Activated naive CD8-positive, alpha-beta T cell (primary cell): ENCODE data around the gene CSNK1G2.
"Not testable (repeated sequence)": the region's sequence is repeated elsewhere in the genome, so short reads cannot be mapped to it uniquely, and the experiment has no call there.

Experiments
- H3K27ac Mint-ChIP-seq: one replicate; pipeline ENCODE4 v1.8.0; 2021; ENCODE audit warnings: mixed read lengths
- H3K27me3 Mint-ChIP-seq: one replicate; pipeline ENCODE4 v1.8.0; 2021; ENCODE audit warnings: mixed read lengths
- H3K36me3 Mint-ChIP-seq: one replicate; pipeline ENCODE4 v1.8.0; 2021; ENCODE audit warnings: mixed read lengths
- H3K4me1 Mint-ChIP-seq: one replicate; pipeline ENCODE4 v1.8.0; 2021; ENCODE audit warnings: low read depth, mixed read lengths
- H3K4me3 Mint-ChIP-seq: one replicate; pipeline ENCODE4 v1.8.0; 2021; ENCODE audit warnings: mild to moderate bottlenecking, mixed read lengths
- H3K9me3 Mint-ChIP-seq: one replicate; pipeline ENCODE4 v1.8.0; 2021; ENCODE audit warnings: low read depth, mixed read lengths

CSNK1G2 gene

GRCh38 chr19:1979017-1979416, 38.0 kb downstream of the CSNK1G2 start:
- H3K4me3 Mint-ChIP-seq = no peak overlapping the region
- no peak overlapping the region for H3K27ac Mint-ChIP-seq
- H3K36me3 Mint-ChIP-seq = peaks cover 2% of the 10 kb centered on the region
- no peaks in the 10 kb centered on the region for H3K9me3 Mint-ChIP-seq
- no peaks in the 10 kb centered on the region for H3K27me3 Mint-ChIP-seq
- H3K4me1 Mint-ChIP-seq = no peaks in the 10 kb centered on the region

GRCh38 chr19:1979642-1980041, 38.7 kb downstream of the CSNK1G2 start:
- H3K36me3 Mint-ChIP-seq = peaks cover 2% of the 10 kb centered on the region
- no peak overlapping the region for H3K4me3 Mint-ChIP-seq
- H3K27me3 Mint-ChIP-seq = no peaks in the 10 kb centered on the region
- H3K27ac Mint-ChIP-seq = no peak overlapping the region
- H3K9me3 Mint-ChIP-seq = no peaks in the 10 kb centered on the region
- no peaks in the 10 kb centered on the region for H3K4me1 Mint-ChIP-seq

- H3K27me3 Mint-ChIP-seq = no peaks in the 10 kb centered on the region
- no peaks in the 10 kb centered on the region for H3K4me1 Mint-ChIP-seq
- peaks cover 2% of the 10 kb centered on the region for H3K36me3 Mint-ChIP-seq
- H3K9me3 Mint-ChIP-seq = no peaks in the 10 kb centered on the region
- no peak overlapping the region for H3K4me3 Mint-ChIP-seq
- H3K27ac Mint-ChIP-seq = no peak overlapping the region
These were observed 39.3 kb downstream of the CSNK1G2 start for GRCh38 chr19:1980091-1980808.

GRCh38 chr19:1980809-1981181, 39.8 kb downstream of the CSNK1G2 start:
- H3K27ac Mint-ChIP-seq = no peak overlapping the region
- H3K36me3 Mint-ChIP-seq = peaks cover 2% of the 10 kb centered on the region
- H3K4me3 Mint-ChIP-seq = no peak overlapping the region

GRCh38 chr19:1981253-1981652, 40.3 kb downstream of the CSNK1G2 start:
- Mint-ChIP-seq H3K9me3 (no peaks in the 10 kb centered on the region), H3K27ac (no peak overlapping the region), H3K4me1 (no peaks in the 10 kb centered on the region), H3K27me3 (no peaks in the 10 kb centered on the region), H3K36me3 (peaks cover 2% of the 10 kb centered on the region), H3K4me3 (no peak overlapping the region)

More at GRCh38 chr19:1980809-1981181, 39.8 kb downstream of the CSNK1G2 start:
- Mint-ChIP-seq H3K4me1 (no peaks in the 10 kb centered on the region), H3K27me3 (no peaks in the 10 kb centered on the region), H3K9me3 (no peaks in the 10 kb centered on the region)

GRCh38 chr19:1984357-1984756, 43.4 kb downstream of the CSNK1G2 start:
- Mint-ChIP-seq H3K27ac (no peak overlapping the region), H3K4me3 (no peak overlapping the region), H3K27me3 (no peaks in the 10 kb centered on the region), H3K4me1 (no peaks in the 10 kb centered on the region), H3K9me3 (no peaks in the 10 kb centered on the region), H3K36me3 (peaks cover 2% of the 10 kb centered on the region)

- no peak overlapping the region for H3K4me3 Mint-ChIP-seq
- peaks cover 2% of the 10 kb centered on the region for H3K36me3 Mint-ChIP-seq
- H3K9me3 Mint-ChIP-seq = no peaks in the 10 kb centered on the region
- H3K27me3 Mint-ChIP-seq = no peaks in the 10 kb centered on the region
- H3K4me1 Mint-ChIP-seq = no peaks in the 10 kb centered on the region
- H3K27ac Mint-ChIP-seq = no peak overlapping the region
These were observed 44.8 kb downstream of the CSNK1G2 start for GRCh38 chr19:1985588-1986356.

- H3K27ac Mint-ChIP-seq = no peak overlapping the region
- no peaks in the 10 kb centered on the region for H3K9me3 Mint-ChIP-seq
- peaks cover 2% of the 10 kb centered on the region for H3K36me3 Mint-ChIP-seq
- H3K27me3 Mint-ChIP-seq = no peaks in the 10 kb centered on the region
- no peak overlapping the region for H3K4me3 Mint-ChIP-seq
- no peaks in the 10 kb centered on the region for H3K4me1 Mint-ChIP-seq
These were observed 45.6 kb downstream of the CSNK1G2 start for GRCh38 chr19:1986357-1987162.

GRCh38 chr19:1987197-1988187, 46.5 kb downstream of the CSNK1G2 start:
- Mint-ChIP-seq H3K27ac (no peak overlapping the region), H3K36me3 (peaks cover 2% of the 10 kb centered on the region), H3K9me3 (no peaks in the 10 kb centered on the region)

GRCh38 chr19:1988464-1988863, 47.5 kb downstream of the CSNK1G2 start:
- H3K4me1 Mint-ChIP-seq, H3K27me3 Mint-ChIP-seq, H3K4me3 Mint-ChIP-seq, H3K27ac Mint-ChIP-seq, H3K9me3 Mint-ChIP-seq, H3K36me3 Mint-ChIP-seq: not testable (repeated sequence)

More at GRCh38 chr19:1987197-1988187, 46.5 kb downstream of the CSNK1G2 start:
- no peaks in the 10 kb centered on the region for H3K27me3 Mint-ChIP-seq
- H3K4me1 Mint-ChIP-seq = no peaks in the 10 kb centered on the region
- no peak overlapping the region for H3K4me3 Mint-ChIP-seq

- Mint-ChIP-seq H3K36me3 (no peaks in the 10 kb centered on the region), H3K4me3 (no peak overlapping the region)
These were observed 48.7 kb downstream of the CSNK1G2 start for GRCh38 chr19:1989513-1990229.

GRCh38 chr19:1990230-1991017, 49.5 kb downstream of the CSNK1G2 start:
- no peaks in the 10 kb centered on the region for H3K4me1 Mint-ChIP-seq
- no peak overlapping the region for H3K4me3 Mint-ChIP-seq
- no peak overlapping the region for H3K27ac Mint-ChIP-seq
- no peaks in the 10 kb centered on the region for H3K27me3 Mint-ChIP-seq
- no peaks in the 10 kb centered on the region for H3K36me3 Mint-ChIP-seq
- H3K9me3 Mint-ChIP-seq = no peaks in the 10 kb centered on the region

More at GRCh38 chr19:1989513-1990229, 48.7 kb downstream of the CSNK1G2 start:
- Mint-ChIP-seq H3K9me3 (no peaks in the 10 kb centered on the region), H3K27me3 (no peaks in the 10 kb centered on the region), H3K27ac (no peak overlapping the region), H3K4me1 (no peaks in the 10 kb centered on the region)
